ENCODE data around the gene OR4D11. TPM values are rescaled to one million over a fixed set of nuclear protein-coding genes. Genes with fewer than 3 reads are reported as not detected.

The OR4D11 gene
- total and polyA plus RNA-seq, 7 donors = not detected

- peak; percentile 75 to 84 for DNase-seq
- ATAC-seq = peak; percentile 75 to 82 (median 78)
- intact Hi-C loops (cut with DNase I) = loop anchor here in 1 of 2 donors (5.0 kb wide), 1 partner anchor 116 kb away; the partner anchor contains the start of gene PATL1
- no peaks in the 10 kb centered on the region for H3K36me3 ChIP-seq (ENCODE audit: insufficient read depth in 1 of 2, low read depth in 1 of 2)
- no peaks in the 10 kb centered on the region for H3K9me3 ChIP-seq
- peak overlapping the region; percentile 66 for H3K4me3 ChIP-seq
- no peaks in the 10 kb centered on the region for H3K4me1 ChIP-seq
- H3K27me3 ChIP-seq (ENCODE audit: insufficient read depth in 3 of 3, low read length in 2 of 3) = no peaks in the 10 kb centered on the region
- TF ChIP-seq CTCF (IDR thresholded peaks at IDR 0.05) = no peak
- 1 to 2% (median 1%) methylated on average over 34 of the region's 34 CpGs for WGBS, 3 donors
- H3K27ac ChIP-seq = peak overlapping the region; percentile 87
Measured at GRCh38 chr11:59550842-59551658, 47.7 kb downstream of the OR4D11 start.

- Histone ChIP-seq H3K4me3 (peak overlapping the region; percentile 66), H3K27me3 (ENCODE audit: insufficient read depth in 3 of 3, low read length in 2 of 3) (no peaks in the 10 kb centered on the region), H3K9me3 (no peaks in the 10 kb centered on the region), H3K36me3 (ENCODE audit: insufficient read depth in 1 of 2, low read depth in 1 of 2) (no peaks in the 10 kb centered on the region), H3K27ac (peak overlapping the region; percentile 87), H3K4me1 (no peaks in the 10 kb centered on the region)
- DNase-seq (no peak), ATAC-seq (peak; percentile 39 to 41 (median 40))
- intact Hi-C loops (cut with DNase I) = loop anchor here in 1 of 2 donors (5.0 kb wide), 1 partner anchor 115 kb away; the partner anchor contains the start of gene PATL1
- TF ChIP-seq CTCF (IDR thresholded peaks at IDR 0.05) = no peak
- WGBS, 3 donors = 24 to 26% (median 25%) methylated on average over 30 of the region's 30 CpGs
Measured at GRCh38 chr11:59551659-59552521, 48.5 kb downstream of the OR4D11 start.

GRCh38 chr11:59552844-59553243 lies 49.5 kb downstream of the OR4D11 start:
- no peak for TF ChIP-seq CTCF (IDR thresholded peaks at IDR 0.05)
- H3K27ac ChIP-seq = no peak overlapping the region
- intact Hi-C loops (cut with DNase I) = loop anchor here in 1 of 2 donors (5.0 kb wide), 1 partner anchor 114 kb away; the partner anchor contains the start of gene PATL1

GRCh38 chr11:59553323-59553722 lies 49.9 kb downstream of the OR4D11 start:
- Histone ChIP-seq H3K27me3 (ENCODE audit: insufficient read depth in 3 of 3, low read length in 2 of 3) (no peaks in the 10 kb centered on the region), H3K9me3 (no peaks in the 10 kb centered on the region), H3K36me3 (ENCODE audit: insufficient read depth in 1 of 2, low read depth in 1 of 2) (no peaks in the 10 kb centered on the region), H3K4me3 (no peak overlapping the region), H3K4me1 (no peaks in the 10 kb centered on the region), H3K27ac (no peak overlapping the region)
- no peak for TF ChIP-seq CTCF (IDR thresholded peaks at IDR 0.05)
- intact Hi-C loops (cut with DNase I) = loop anchor here in 1 of 2 donors (5.0 kb wide), 1 partner anchor 114 kb away; the partner anchor contains the start of gene PATL1
- DNase-seq (no peak), ATAC-seq (no peak)
- WGBS, 3 donors = 95 to 97% (median 97%) methylated on average over 21 of the region's 21 CpGs

More at GRCh38 chr11:59552844-59553243, 49.5 kb downstream of the OR4D11 start:
- Histone ChIP-seq H3K4me3 (no peak overlapping the region), H3K27me3 (ENCODE audit: insufficient read depth in 3 of 3, low read length in 2 of 3) (no peaks in the 10 kb centered on the region), H3K36me3 (ENCODE audit: insufficient read depth in 1 of 2, low read depth in 1 of 2) (no peaks in the 10 kb centered on the region), H3K9me3 (no peaks in the 10 kb centered on the region), H3K4me1 (no peaks in the 10 kb centered on the region)
- 49 to 56% (median 55%) methylated on average over 2 of the region's 2 CpGs for WGBS, 3 donors
- ATAC-seq (no peak), DNase-seq (no peak)

Other genes with a start within 250 kb of the OR4D11 start
- not detected for gene OR5AN1, start 144.7 kb upstream of the OR4D11 start, total RNA-seq
- gene OR5AN1, start 144.7 kb upstream of the OR4D11 start, polyA plus RNA-seq = not detected
- not detected for gene OR5A2, start 77.2 kb upstream of the OR4D11 start, total RNA-seq
- gene OR5A2, start 77.2 kb upstream of the OR4D11 start, polyA plus RNA-seq = not detected
- not detected for gene OR5A1, start 67.1 kb upstream of the OR4D11 start, total RNA-seq
- gene OR5A1, start 67.1 kb upstream of the OR4D11 start, polyA plus RNA-seq = not detected
- gene OR4D6, start 46.6 kb upstream of the OR4D11 start, total RNA-seq = not detected
- gene OR4D6, start 46.6 kb upstream of the OR4D11 start, polyA plus RNA-seq = not detected
- gene OR4D10, start 30.3 kb upstream of the OR4D11 start, total RNA-seq = not detected
- not detected for gene OR4D10, start 30.3 kb upstream of the OR4D11 start, polyA plus RNA-seq
- gene OR4D9, start 8.0 kb downstream of the OR4D11 start, total RNA-seq = not detected
- not detected for gene OR4D9, start 8.0 kb downstream of the OR4D11 start, polyA plus RNA-seq
- gene OSBP, start 112.2 kb downstream of the OR4D11 start, total RNA-seq = 10 to 100 TPM; 43.3 to 51.2 (median 48.6) TPM
- 10 to 100 TPM; 12.9 to 41.8 (median 30.4) TPM for gene OSBP, start 112.2 kb downstream of the OR4D11 start, polyA plus RNA-seq
- 10 to 100 TPM; 29.6 to 47.8 (median 41.0) TPM for gene PATL1, start 165.5 kb downstream of the OR4D11 start, total RNA-seq
- 10 to 100 TPM; 23.9 to 47.9 (median 26.4) TPM for gene PATL1, start 165.5 kb downstream of the OR4D11 start, polyA plus RNA-seq
- gene OR10V1, start 210.3 kb downstream of the OR4D11 start, total RNA-seq = not detected
- gene OR10V1, start 210.3 kb downstream of the OR4D11 start, polyA plus RNA-seq = not detected

Measured in psoas muscle (tissue), 8 donors.